IMR-90 (cell line): ENCODE measurements around the gene SKIC8.

ENCODE experiments used
- BHLHE40 ChIP-seq: fragments of 150-350 bp; IDR thresholded peaks from 2 replicates; pipeline ENCODE4 v1.6.1; 2016; ENCODE audit warnings: mild to moderate bottlenecking, low read depth, low read length
- CEBPB ChIP-seq: IDR thresholded peaks from 2 replicates; pipeline ENCODE4 v1.6.1; 2012; ENCODE audit warnings: low read depth, low read length, improper control_type of control experiment
- MAZ ChIP-seq: IDR thresholded peaks from 2 replicates; pipeline ENCODE4 v1.6.1; 2012; ENCODE audit warnings: low read depth, mild to moderate bottlenecking, low read length, improper control_type of control experiment, moderate library complexity, borderline replicate concordance
- POLR2A ChIP-seq: IDR thresholded peaks from 2 replicates; pipeline ENCODE4 v1.6.1; 2012; ENCODE audit warnings: mild to moderate bottlenecking, low read depth, low read length
- RAD21 ChIP-seq: IDR thresholded peaks from 2 replicates; pipeline ENCODE4 v1.6.1; 2012; ENCODE audit warnings: low read length, improper control_type of control experiment
- RCOR1 ChIP-seq: IDR thresholded peaks from 2 replicates; pipeline ENCODE4 v1.6.1; 2012; ENCODE audit warnings: mild to moderate bottlenecking, low read length, improper control_type of control experiment; ENCODE audit not compliant: insufficient replicate concordance
- TF ChIP-seq, protein P1 (sequence below): conservative IDR thresholded peaks from 2 replicates; pipeline ENCODE4 v1.5.1; 2012; ENCODE audit warnings: mild to moderate bottlenecking, low read depth, low read length, improper control_type of control experiment

DNA sequence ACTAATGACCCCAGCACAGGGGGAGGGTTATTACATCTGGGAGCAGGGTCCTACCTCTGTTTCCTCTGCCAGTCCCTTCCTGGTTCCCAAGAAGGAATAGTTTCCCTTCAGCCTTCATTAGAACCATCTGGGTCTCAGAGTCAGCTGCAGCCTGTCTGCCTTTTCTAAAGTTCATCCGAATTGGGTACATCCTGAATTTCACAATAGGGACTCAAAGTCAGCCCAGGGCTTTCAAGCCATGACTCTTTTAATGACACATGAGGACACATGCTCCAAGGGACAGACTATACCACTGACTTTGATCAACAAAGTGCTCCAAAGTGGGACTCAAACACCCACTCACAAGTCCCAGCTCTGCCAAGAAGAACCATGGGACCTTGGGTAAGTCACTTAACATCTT lies 28.1 kb upstream of the SKIC8 start:
- TF ChIP-seq, protein P1, sequence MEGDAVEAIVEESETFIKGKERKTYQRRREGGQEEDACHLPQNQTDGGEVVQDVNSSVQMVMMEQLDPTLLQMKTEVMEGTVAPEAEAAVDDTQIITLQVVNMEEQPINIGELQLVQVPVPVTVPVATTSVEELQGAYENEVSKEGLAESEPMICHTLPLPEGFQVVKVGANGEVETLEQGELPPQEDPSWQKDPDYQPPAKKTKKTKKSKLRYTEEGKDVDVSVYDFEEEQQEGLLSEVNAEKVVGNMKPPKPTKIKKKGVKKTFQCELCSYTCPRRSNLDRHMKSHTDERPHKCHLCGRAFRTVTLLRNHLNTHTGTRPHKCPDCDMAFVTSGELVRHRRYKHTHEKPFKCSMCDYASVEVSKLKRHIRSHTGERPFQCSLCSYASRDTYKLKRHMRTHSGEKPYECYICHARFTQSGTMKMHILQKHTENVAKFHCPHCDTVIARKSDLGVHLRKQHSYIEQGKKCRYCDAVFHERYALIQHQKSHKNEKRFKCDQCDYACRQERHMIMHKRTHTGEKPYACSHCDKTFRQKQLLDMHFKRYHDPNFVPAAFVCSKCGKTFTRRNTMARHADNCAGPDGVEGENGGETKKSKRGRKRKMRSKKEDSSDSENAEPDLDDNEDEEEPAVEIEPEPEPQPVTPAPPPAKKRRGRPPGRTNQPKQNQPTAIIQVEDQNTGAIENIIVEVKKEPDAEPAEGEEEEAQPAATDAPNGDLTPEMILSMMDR, result no peak
- TF ChIP-seq MAZ (no peak), BHLHE40 (no peak), POLR2A (no peak), RCOR1 (no peak), RAD21 (no peak), CEBPB (no peak)
